Glutamatergic neuron (in vitro differentiated cells): ENCODE data around the gene CRIM1. TPM values are rescaled to one million over a fixed set of nuclear protein-coding genes. Genes with fewer than 3 reads are reported as not detected.

Source experiments
- DNase-seq: peaks from one replicate; pipeline ENCODE4 v3.0.0; 2022
- H3K27ac Mint-ChIP-seq: one replicate; pipeline ENCODE4 v1.8.0; 2020; ENCODE audit warnings: mild to moderate bottlenecking, mixed read lengths, inconsistent platforms; ENCODE audit not compliant: unreplicated experiment
- H3K27me3 Mint-ChIP-seq: one replicate; pipeline ENCODE4 v1.8.0; 2020; ENCODE audit warnings: mild to moderate bottlenecking, moderate library complexity, mixed read lengths, inconsistent platforms; ENCODE audit not compliant: unreplicated experiment
- H3K36me3 Mint-ChIP-seq: one replicate; pipeline ENCODE4 v1.8.0; 2020; ENCODE audit warnings: mild to moderate bottlenecking, mixed read lengths, inconsistent platforms; ENCODE audit not compliant: unreplicated experiment
- H3K4me1 Mint-ChIP-seq: one replicate; pipeline ENCODE4 v1.8.0; 2020; ENCODE audit warnings: mild to moderate bottlenecking, low read depth, mixed read lengths, inconsistent platforms; ENCODE audit not compliant: unreplicated experiment
- H3K4me3 Mint-ChIP-seq: one replicate; pipeline ENCODE4 v1.8.0; 2020; ENCODE audit warnings: mild to moderate bottlenecking, mixed read lengths, inconsistent platforms; ENCODE audit not compliant: unreplicated experiment
- H3K9me3 Mint-ChIP-seq: one replicate; pipeline ENCODE4 v1.8.0; 2020; ENCODE audit warnings: mild to moderate bottlenecking, moderate library complexity, mixed read lengths, inconsistent platforms; ENCODE audit not compliant: unreplicated experiment
- CTCF ChIP-seq: fragments of 200-600 bp; sonication (generic); IDR thresholded peaks from one replicate; pipeline ENCODE4 v1.5.0; 2021; ENCODE audit not compliant: partially characterized antibody, unreplicated experiment
- total RNA-seq: library from RNA; stranded (reverse); fragmentation: NEBNext Ultra II Directional; extraction: Animal tissue kit (Norgen Biotek cat#: 25700); gene quantifications from one replicate; pipeline ENCODE4 v1.2.1, GENCODE V29; 2021; ENCODE audit not compliant: unreplicated experiment

CRIM1 gene
- total RNA-seq, 1 donor from 2014 or later, result 35.7 TPM

GRCh38 chr2:36480636-36481035 lies 125.1 kb downstream of the CRIM1 start:
- H3K4me1 Mint-ChIP-seq, result no peaks in the 10 kb centered on the region
- no peak for TF ChIP-seq CTCF
- peaks cover 27% of the 10 kb centered on the region for H3K36me3 Mint-ChIP-seq
- H3K27me3 Mint-ChIP-seq, result no peaks in the 10 kb centered on the region
- H3K9me3 Mint-ChIP-seq, result peaks cover 2% of the 10 kb centered on the region
- no peak for DNase-seq
- no peak overlapping the region for H3K27ac Mint-ChIP-seq
- H3K4me3 Mint-ChIP-seq, result no peak overlapping the region

GRCh38 chr2:36481709-36482108 lies 126.1 kb downstream of the CRIM1 start:
- no peak overlapping the region for H3K27ac Mint-ChIP-seq
- peaks cover 16% of the 10 kb centered on the region for H3K36me3 Mint-ChIP-seq

GRCh38 chr2:36482576-36483214 lies 127.1 kb downstream of the CRIM1 start:
- no peak overlapping the region for H3K27ac Mint-ChIP-seq
- peaks cover 7% of the 10 kb centered on the region for H3K36me3 Mint-ChIP-seq
- H3K4me3 Mint-ChIP-seq, result no peak overlapping the region
- DNase-seq, result no peak
- no peak for TF ChIP-seq CTCF
- no peaks in the 10 kb centered on the region for H3K4me1 Mint-ChIP-seq
- H3K9me3 Mint-ChIP-seq, result no peaks in the 10 kb centered on the region
- no peaks in the 10 kb centered on the region for H3K27me3 Mint-ChIP-seq

More at GRCh38 chr2:36481709-36482108, 126.1 kb downstream of the CRIM1 start:
- Mint-ChIP-seq H3K4me3 (no peak overlapping the region), H3K9me3 (peaks cover 2% of the 10 kb centered on the region), H3K27me3 (no peaks in the 10 kb centered on the region), H3K4me1 (no peaks in the 10 kb centered on the region)
- DNase-seq, result no peak
- no peak for TF ChIP-seq CTCF

- Mint-ChIP-seq H3K4me3 (no peak overlapping the region), H3K9me3 (no peaks in the 10 kb centered on the region), H3K36me3 (peaks cover 1% of the 10 kb centered on the region), H3K27ac (no peak overlapping the region), H3K4me1 (no peaks in the 10 kb centered on the region), H3K27me3 (no peaks in the 10 kb centered on the region)
- TF ChIP-seq CTCF, result no peak
- no peak for DNase-seq
Measured at GRCh38 chr2:36483290-36483689, 127.7 kb downstream of the CRIM1 start.

GRCh38 chr2:36484454-36484853 lies 128.9 kb downstream of the CRIM1 start:
- no peaks in the 10 kb centered on the region for H3K27me3 Mint-ChIP-seq
- no peaks in the 10 kb centered on the region for H3K9me3 Mint-ChIP-seq
- no peak for DNase-seq
- no peak for TF ChIP-seq CTCF
- H3K27ac Mint-ChIP-seq, result no peak overlapping the region
- H3K36me3 Mint-ChIP-seq, result no peaks in the 10 kb centered on the region
- H3K4me3 Mint-ChIP-seq, result no peak overlapping the region
- no peaks in the 10 kb centered on the region for H3K4me1 Mint-ChIP-seq
